Kidney epithelial cell (primary cell): Measurements from ENCODE around the gene DNAH11. TPM values are rescaled to one million over a fixed set of nuclear protein-coding genes. Genes with fewer than 3 reads are reported as not detected.

ENCODE experiments used
- DNase-seq: peaks from one replicate; pipeline ENCODE4 v3.0.0-alpha.2; 2010; ENCODE audit warnings: low read depth
- H3K27me3 ChIP-seq: 2 replicates; pipeline ENCODE4 v1.6.0; 2011; ENCODE audit warnings: low read length; ENCODE audit not compliant: control insufficient read depth, insufficient read depth
- H3K36me3 ChIP-seq: 2 replicates; pipeline ENCODE4 v1.5.1; 2011; ENCODE audit warnings: low read length; ENCODE audit not compliant: control insufficient read depth, insufficient read depth
- H3K4me3 ChIP-seq: 2 replicates; pipeline ENCODE4 v1.5.1; 2011; ENCODE audit warnings: low read depth, mild to moderate bottlenecking, control low read depth, low read length
- CTCF ChIP-seq: IDR thresholded peaks from 2 replicates; pipeline ENCODE4 v1.5.1; 2011; ENCODE audit warnings: mild to moderate bottlenecking, moderate library complexity, low read length, control low read depth, inconsistent platforms; ENCODE audit not compliant: insufficient read depth, poor library complexity, severe bottlenecking
- total RNA-seq: library from RNA; depleted of rRNA; stranded (reverse); fragments of >200 nt; gene quantifications from 2 replicates; pipeline ENCODE4 v1.2.3, GENCODE V29; 2015

The DNAH11 gene
- total RNA-seq, 1 donor from 2014 or later = not detected

- DNase-seq = no peak
- no peak overlapping the region for H3K4me3 ChIP-seq
- no peaks in the 10 kb centered on the region for H3K36me3 ChIP-seq
- peaks cover 9% of the 10 kb centered on the region for H3K27me3 ChIP-seq
- no peak for TF ChIP-seq CTCF
Observed at GRCh38 chr7:21548491-21548890, 5.7 kb downstream of the DNAH11 start.

- no peak for DNase-seq
- no peak for TF ChIP-seq CTCF
Observed at GRCh38 chr7:21550076-21550475, 7.2 kb downstream of the DNAH11 start.

DNA sequence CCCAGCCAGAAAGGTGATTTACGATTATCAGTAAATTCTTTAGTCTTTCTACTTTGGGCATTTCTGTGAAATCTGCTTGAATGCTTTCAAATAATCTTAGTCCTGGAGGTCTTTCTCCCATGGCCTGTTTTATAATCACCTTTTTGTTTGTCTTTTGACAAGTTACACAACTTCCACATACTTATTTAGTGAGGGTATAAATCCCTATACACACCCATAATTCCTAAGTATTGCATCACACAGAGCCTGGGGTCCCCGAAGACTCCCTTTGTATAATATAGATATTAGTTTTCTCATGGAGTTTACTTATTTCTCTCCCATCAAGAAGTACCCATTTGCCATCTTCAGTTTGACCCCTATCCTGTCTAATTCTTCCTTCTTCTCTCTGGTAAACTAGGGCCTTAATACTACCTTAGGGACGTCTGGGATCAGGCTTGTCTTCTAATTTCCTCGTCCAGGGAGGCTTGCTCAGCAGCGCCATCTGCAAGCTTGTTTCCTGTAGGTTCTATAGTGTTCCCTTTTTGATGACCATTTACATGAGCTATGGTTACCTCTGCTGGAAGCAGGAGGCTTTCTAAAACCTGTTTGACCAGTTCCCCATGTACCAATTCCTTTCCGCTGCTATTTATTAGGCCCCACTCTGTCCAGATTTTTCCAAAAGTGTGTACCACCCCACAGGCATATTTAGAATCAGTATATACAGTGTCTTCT lies 8.1 kb downstream of the DNAH11 start:
- no peak overlapping the region for H3K4me3 ChIP-seq
- no peak for DNase-seq
- no peaks in the 10 kb centered on the region for H3K36me3 ChIP-seq
- H3K27me3 ChIP-seq = no peaks in the 10 kb centered on the region
- no peak for TF ChIP-seq CTCF

More at GRCh38 chr7:21550076-21550475, 7.2 kb downstream of the DNAH11 start:
- no peaks in the 10 kb centered on the region for H3K27me3 ChIP-seq
- H3K36me3 ChIP-seq = no peaks in the 10 kb centered on the region
- H3K4me3 ChIP-seq = no peak overlapping the region

DNA sequence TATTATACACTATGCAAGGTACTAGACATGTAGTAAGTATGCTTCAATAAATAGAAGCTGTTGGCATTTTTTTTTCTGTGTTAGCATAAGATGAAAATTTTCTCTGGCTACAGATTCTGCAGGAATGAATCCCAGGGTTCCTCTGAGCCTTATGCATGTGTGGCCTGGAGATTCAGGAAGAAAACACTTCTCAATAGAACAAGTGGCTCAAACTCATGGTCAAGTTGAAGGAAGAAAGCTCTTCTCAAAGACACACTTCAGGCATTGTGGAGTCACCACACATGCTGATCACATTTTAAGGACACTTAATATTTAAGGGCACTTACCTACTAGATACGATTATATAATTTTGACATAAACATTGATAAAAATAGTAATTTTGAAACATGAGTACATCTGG lies 19.5 kb downstream of the DNAH11 start:
- Histone ChIP-seq H3K36me3 (no peaks in the 10 kb centered on the region), H3K27me3 (no peaks in the 10 kb centered on the region), H3K4me3 (no peak overlapping the region)
- no peak for TF ChIP-seq CTCF
- DNase-seq = no peak

GRCh38 chr7:21565614-21566013 lies 22.8 kb downstream of the DNAH11 start:
- no peak overlapping the region for H3K4me3 ChIP-seq
- H3K36me3 ChIP-seq = no peaks in the 10 kb centered on the region
- no peak for DNase-seq
- TF ChIP-seq CTCF = no peak
- no peaks in the 10 kb centered on the region for H3K27me3 ChIP-seq

DNA sequence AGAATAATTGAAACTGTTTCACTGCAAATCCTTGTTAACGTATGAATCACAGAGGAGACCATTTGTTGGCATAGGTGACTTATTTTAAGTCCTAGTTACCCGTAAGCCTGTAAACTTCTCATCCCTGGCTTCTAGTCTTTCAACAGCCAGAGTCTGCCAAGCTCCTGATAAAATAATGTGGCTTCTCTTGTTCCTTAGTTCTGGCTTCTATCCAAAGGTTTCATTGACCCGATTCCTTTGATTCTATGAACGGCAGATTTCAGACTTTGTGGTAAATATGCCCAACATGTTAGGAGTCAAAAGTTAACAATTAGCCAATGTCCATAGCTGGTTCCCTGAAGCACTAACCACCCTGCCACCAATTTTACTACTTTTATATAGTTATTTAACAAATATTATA lies 23.3 kb downstream of the DNAH11 start:
- no peaks in the 10 kb centered on the region for H3K27me3 ChIP-seq
- H3K36me3 ChIP-seq = no peaks in the 10 kb centered on the region
- no peak for TF ChIP-seq CTCF
- H3K4me3 ChIP-seq = no peak overlapping the region
- no peak for DNase-seq
